Measurements from ENCODE around the gene CAPN9. TPM values are rescaled to one million over a fixed set of nuclear protein-coding genes. Genes with fewer than 3 reads are reported as not detected.

Gene CAPN9
- total RNA-seq, 4 donors from 2014 or later = 0.38 TPM; not detected in 3

DNA sequence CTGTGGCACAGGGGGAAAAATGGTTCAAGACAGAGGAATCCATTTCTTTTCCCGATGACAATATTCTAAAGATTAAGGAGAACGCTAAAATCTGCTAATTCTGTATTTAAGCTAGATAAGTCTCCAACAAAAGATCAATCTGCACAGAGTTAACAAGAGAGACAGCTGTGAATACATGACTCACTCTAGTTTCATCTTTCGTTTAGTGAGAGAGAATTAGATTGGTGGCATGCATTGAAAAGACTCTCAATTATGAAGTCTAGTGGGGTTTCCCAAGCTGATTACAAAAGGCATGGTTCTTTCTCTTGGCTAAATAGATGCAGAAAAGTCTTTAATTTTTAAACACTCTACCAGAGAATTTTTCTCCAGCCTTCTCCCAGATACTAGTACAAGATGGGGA is 34.4 kb downstream of the CAPN9 start:
- WGBS, 2 donors = 34 to 41% methylated on average over 3 of the region's 3 CpGs
- Histone ChIP-seq H3K36me3 (no peaks in the 10 kb centered on the region), H3K4me3 (no peak overlapping the region), H3K9me3 (no peaks in the 10 kb centered on the region), H3K27me3 (peaks cover 0 to 48% (median 0%) of the 10 kb centered on the region in 4 donors), H3K27ac (no peak overlapping the region), H3K4me1 (no peaks in the 10 kb centered on the region)
- intact Hi-C loops (cut with DNase I) = no loop called here
- DNase-seq = no peak
- TF ChIP-seq POLR2A (IDR thresholded peaks at IDR 0.05) = no peak
- TF ChIP-seq, protein P1, sequence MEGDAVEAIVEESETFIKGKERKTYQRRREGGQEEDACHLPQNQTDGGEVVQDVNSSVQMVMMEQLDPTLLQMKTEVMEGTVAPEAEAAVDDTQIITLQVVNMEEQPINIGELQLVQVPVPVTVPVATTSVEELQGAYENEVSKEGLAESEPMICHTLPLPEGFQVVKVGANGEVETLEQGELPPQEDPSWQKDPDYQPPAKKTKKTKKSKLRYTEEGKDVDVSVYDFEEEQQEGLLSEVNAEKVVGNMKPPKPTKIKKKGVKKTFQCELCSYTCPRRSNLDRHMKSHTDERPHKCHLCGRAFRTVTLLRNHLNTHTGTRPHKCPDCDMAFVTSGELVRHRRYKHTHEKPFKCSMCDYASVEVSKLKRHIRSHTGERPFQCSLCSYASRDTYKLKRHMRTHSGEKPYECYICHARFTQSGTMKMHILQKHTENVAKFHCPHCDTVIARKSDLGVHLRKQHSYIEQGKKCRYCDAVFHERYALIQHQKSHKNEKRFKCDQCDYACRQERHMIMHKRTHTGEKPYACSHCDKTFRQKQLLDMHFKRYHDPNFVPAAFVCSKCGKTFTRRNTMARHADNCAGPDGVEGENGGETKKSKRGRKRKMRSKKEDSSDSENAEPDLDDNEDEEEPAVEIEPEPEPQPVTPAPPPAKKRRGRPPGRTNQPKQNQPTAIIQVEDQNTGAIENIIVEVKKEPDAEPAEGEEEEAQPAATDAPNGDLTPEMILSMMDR (IDR thresholded peaks at IDR 0.05) = no peak

DNA sequence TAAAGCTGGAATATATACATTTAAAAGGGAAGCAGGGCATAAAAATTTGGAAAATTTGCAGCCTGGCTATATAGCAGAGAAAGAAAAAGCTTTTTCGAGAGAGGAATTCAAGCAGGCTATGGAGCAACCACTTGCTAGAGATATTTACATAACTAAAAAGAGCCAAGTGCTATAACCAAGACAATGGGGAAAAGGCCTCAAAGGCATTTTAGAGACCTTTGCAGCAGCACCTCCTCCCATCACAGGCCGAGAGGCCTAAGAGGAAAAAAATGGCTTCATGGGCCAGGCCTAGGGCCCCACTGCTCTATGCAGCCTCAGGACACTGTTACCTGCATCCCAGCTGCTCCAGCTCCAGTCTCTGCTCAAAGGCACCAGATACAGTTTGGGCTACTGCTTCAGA is 37.0 kb downstream of the CAPN9 start:
- Histone ChIP-seq H3K9me3 (no peaks in the 10 kb centered on the region), H3K36me3 (no peaks in the 10 kb centered on the region), H3K4me3 (no peak overlapping the region), H3K27ac (no peak overlapping the region), H3K27me3 (peaks cover 0 to 34% (median 0%) of the 10 kb centered on the region in 4 donors), H3K4me1 (no peaks in the 10 kb centered on the region)
- WGBS, 2 donors = 74 to 76% methylated on average over 2 of the region's 2 CpGs
- intact Hi-C loops (cut with DNase I) = no loop called here
- TF ChIP-seq POLR2A (IDR thresholded peaks at IDR 0.05) = no peak
- TF ChIP-seq, protein P1 (IDR thresholded peaks at IDR 0.05) = no peak
- no peak for DNase-seq

DNA sequence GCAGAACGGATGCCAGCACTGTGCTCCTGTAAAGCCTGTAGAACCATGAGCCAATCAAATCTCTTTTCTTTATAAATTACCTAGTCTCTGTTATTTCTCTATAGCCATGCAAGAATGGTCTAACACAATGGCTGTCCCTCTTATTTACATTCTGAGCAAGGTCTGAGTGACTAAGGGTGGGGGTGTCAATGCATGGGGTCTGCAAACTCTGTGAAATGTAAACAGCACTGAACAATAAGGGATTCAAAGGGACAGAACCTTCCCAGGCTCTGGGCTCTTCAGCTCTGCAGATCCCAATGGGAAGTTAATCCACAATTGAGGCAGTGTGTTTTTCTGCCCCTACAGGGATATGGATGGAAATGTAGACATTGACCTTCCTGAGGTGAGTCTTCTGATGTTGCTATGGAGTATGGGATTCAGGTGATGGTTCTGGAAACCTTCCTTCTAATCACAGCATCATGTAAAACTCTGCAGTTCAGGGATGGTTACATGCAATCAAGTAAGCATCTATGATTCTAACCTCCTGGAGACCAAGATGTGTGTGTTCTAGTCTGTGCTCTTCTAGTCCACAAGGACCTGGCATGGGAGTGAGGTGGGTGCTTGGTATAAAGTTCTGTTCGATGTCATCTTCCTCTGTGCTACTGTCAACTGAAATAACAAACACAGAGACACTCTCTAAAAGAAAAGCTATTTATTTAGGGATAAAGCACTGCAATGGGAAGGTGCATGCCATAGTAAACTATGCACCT is 38.6 kb downstream of the CAPN9 start:
- intact Hi-C loops (cut with DNase I) = no loop called here
- no peak overlapping the region for H3K27ac ChIP-seq
- H3K27me3 ChIP-seq = peaks cover 0 to 21% (median 0%) of the 10 kb centered on the region in 4 donors
- H3K4me1 ChIP-seq = no peaks in the 10 kb centered on the region
- H3K36me3 ChIP-seq = no peaks in the 10 kb centered on the region
- no peaks in the 10 kb centered on the region for H3K9me3 ChIP-seq
- 64 to 72% methylated on average over 2 of the region's 2 CpGs for WGBS, 2 donors
- DNase-seq = no peak
- H3K4me3 ChIP-seq = no peak overlapping the region
- TF ChIP-seq, protein P1 (IDR thresholded peaks at IDR 0.05) = no peak
- no peak for TF ChIP-seq POLR2A (IDR thresholded peaks at IDR 0.05)

DNA sequence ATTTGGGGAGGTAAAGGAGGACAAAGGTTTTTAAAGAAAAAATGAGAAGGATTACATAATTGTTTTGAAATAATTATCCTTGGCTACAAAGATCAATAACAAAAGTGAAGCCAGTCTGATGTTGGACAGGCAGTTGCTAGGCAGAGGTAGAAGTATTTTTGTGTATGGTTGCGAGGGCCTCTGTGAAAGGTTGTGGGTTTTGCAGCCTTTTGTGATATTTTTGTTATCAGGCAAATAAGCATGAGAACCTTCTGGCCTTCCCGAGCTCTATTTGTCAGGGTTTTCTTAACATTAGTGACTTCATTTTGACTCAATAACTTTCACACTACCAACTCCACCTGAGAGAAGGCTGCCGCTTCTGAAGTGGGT is 39.2 kb downstream of the CAPN9 start:
- H3K27me3 ChIP-seq = peaks cover 0 to 16% (median 0%) of the 10 kb centered on the region in 4 donors
- no peaks in the 10 kb centered on the region for H3K9me3 ChIP-seq
- intact Hi-C loops (cut with DNase I) = no loop called here
- 83 to 90% methylated on average over 3 of the region's 3 CpGs for WGBS, 2 donors
- no peaks in the 10 kb centered on the region for H3K4me1 ChIP-seq
- no peak for TF ChIP-seq POLR2A (IDR thresholded peaks at IDR 0.05)
- TF ChIP-seq, protein P1 (IDR thresholded peaks at IDR 0.05) = no peak
- no peak overlapping the region for H3K4me3 ChIP-seq
- H3K36me3 ChIP-seq = no peaks in the 10 kb centered on the region
- DNase-seq = no peak
- no peak overlapping the region for H3K27ac ChIP-seq

GRCh38 chr1:230787471-230787870 is 40.3 kb downstream of the CAPN9 start:
- Histone ChIP-seq H3K4me1 (no peaks in the 10 kb centered on the region), H3K4me3 (no peak overlapping the region), H3K27me3 (peaks cover 0 to 24% (median 0%) of the 10 kb centered on the region in 4 donors), H3K36me3 (no peaks in the 10 kb centered on the region), H3K9me3 (no peaks in the 10 kb centered on the region), H3K27ac (no peak overlapping the region)
- TF ChIP-seq POLR2A (IDR thresholded peaks at IDR 0.05) = no peak
- TF ChIP-seq, protein P1 (IDR thresholded peaks at IDR 0.05) = no peak
- intact Hi-C loops (cut with DNase I) = no loop called here
- DNase-seq = no peak
- 61 to 84% methylated on average over 3 to 5 of the region's 7 CpGs for WGBS, 2 donors
